Measurements from ENCODE around the gene TMEM43. TPM values are rescaled to one million over a fixed set of nuclear protein-coding genes. Genes with fewer than 3 reads are reported as not detected.

TMEM43 gene
- total and polyA plus RNA-seq, 2 of the 13 experiments (the other 11 are each of a cell fraction or from before 2014, with no cell fraction given) = 48.9 to 50.5 TPM

GRCh38 chr3:14125193-14126016 is 553 bp downstream of the TMEM43 start (continued):
- TF ChIP-seq ZNF891 (CRISPR knock-in tag; IDR thresholded peaks at IDR 0.05) = peak; percentile 59; the same call in 1 of the 2 replicates
- TF ChIP-seq ZNF251 (CRISPR knock-in tag; IDR thresholded peaks at IDR 0.05) = 0 out of 2 replicates have a peak, but pooled peaks have one; percentile 64
- TF ChIP-seq ZNF747 (CRISPR knock-in tag; IDR thresholded peaks at IDR 0.05; ENCODE audit: borderline replicate concordance) = peak; percentile 94
- no peak for TF ChIP-seq MAFG (CRISPR knock-in tag; IDR thresholded peaks at IDR 0.05)
- no peak for TF ChIP-seq MXD4 (CRISPR knock-in tag; IDR thresholded peaks at IDR 0.05)
- TF ChIP-seq PBX2 (CRISPR knock-in tag; IDR thresholded peaks at IDR 0.05) = no peak
- TF ChIP-seq UBTF (CRISPR knock-in tag; IDR thresholded peaks at IDR 0.05) = peak; percentile 74
- no peak; the same call in 1 of the 2 replicates for TF ChIP-seq ZNF644 (CRISPR knock-in tag; IDR thresholded peaks at IDR 0.05; ENCODE audit: low read depth)
- TF ChIP-seq ZNF616 (CRISPR knock-in tag; IDR thresholded peaks at IDR 0.05; ENCODE audit: low read depth) = 0 out of 2 replicates have a peak, but pooled peaks have one; percentile 41
- peak; percentile 96 for TF ChIP-seq ZNF3 (CRISPR knock-in tag; IDR thresholded peaks at IDR 0.05)
- TF ChIP-seq SIN3A (IDR thresholded peaks at IDR 0.05; ENCODE audit: borderline replicate concordance, low read depth, low read length) = peak; percentile 73; the same call in 1 of the 2 replicates
- TF ChIP-seq ATRX (CRISPR knock-in tag; IDR thresholded peaks at IDR 0.05; ENCODE audit: borderline replicate concordance) = no peak
- peak; percentile 29; the same call in 1 of the 2 replicates for TF ChIP-seq GLI4 (CRISPR knock-in tag; IDR thresholded peaks at IDR 0.05; ENCODE audit: borderline replicate concordance)
- TF ChIP-seq ZNF446 (CRISPR knock-in tag; IDR thresholded peaks at IDR 0.05) = no peak
- TF ChIP-seq ZFP1 (CRISPR knock-in tag; IDR thresholded peaks at IDR 0.05) = no peak
- TF ChIP-seq ATF7 (IDR thresholded peaks at IDR 0.05) = no peak
- TF ChIP-seq ATF7 (CRISPR knock-in tag; IDR thresholded peaks at IDR 0.05) = no peak
- no peak; the same call in 1 of the 2 replicates for TF ChIP-seq ERF (CRISPR knock-in tag; IDR thresholded peaks at IDR 0.05)
- peak; percentile 60 for TF ChIP-seq ZFX (CRISPR knock-in tag; IDR thresholded peaks at IDR 0.05; ENCODE audit: low read depth)
- no peak; the same call in 1 of the 2 replicates for TF ChIP-seq ZNF629 (CRISPR knock-in tag; conservative IDR thresholded peaks at IDR 0.05)
- 0 out of 2 replicates have a peak, but pooled peaks have one; percentile 5 for TF ChIP-seq BCL6 (CRISPR knock-in tag; IDR thresholded peaks at IDR 0.05)
- peak; percentile 27; the same call in 1 of the 2 replicates for TF ChIP-seq ZNF121 (CRISPR knock-in tag; IDR thresholded peaks at IDR 0.05)
- TF ChIP-seq ETV6 (CRISPR knock-in tag; conservative IDR thresholded peaks at IDR 0.05) = no peak
- no peak for TF ChIP-seq ZNF253 (CRISPR knock-in tag; IDR thresholded peaks at IDR 0.05; ENCODE audit: borderline replicate concordance)
- TF ChIP-seq ZNF597 (CRISPR knock-in tag; IDR thresholded peaks at IDR 0.05) = no peak
- no peak for TF ChIP-seq ZNF7 (CRISPR knock-in tag; IDR thresholded peaks at IDR 0.05)
- no peak for TF ChIP-seq TEF (CRISPR knock-in tag; IDR thresholded peaks at IDR 0.05)
- TF ChIP-seq ZNF772 (CRISPR knock-in tag; IDR thresholded peaks at IDR 0.05) = peak; percentile 90
